H9 (cell line): ENCODE results near the gene NPHP1. TPM values are rescaled to one million over a fixed set of nuclear protein-coding genes. Genes with fewer than 3 reads are reported as not detected.
"Not testable (repeated sequence)": the region's sequence is repeated elsewhere in the genome, so short reads cannot be mapped to it uniquely, and the experiment has no call there.

Experiments
- DNase-seq: peaks from one replicate; pipeline ENCODE4 v3.0.0-alpha.2; 2017
- H2AFZ ChIP-seq: one replicate; pipeline ENCODE4 v1.6.1; 2013; ENCODE audit warnings: mild to moderate bottlenecking, low read length, control low read depth, moderate library complexity
- H2AK5ac ChIP-seq: 2 replicates; pipeline ENCODE4 v1.6.1; 2013; ENCODE audit warnings: low read length, control low read depth, mixed read lengths; ENCODE audit not compliant: insufficient read length
- H2BK120ac ChIP-seq: one replicate; pipeline ENCODE4 v1.6.1; 2013; ENCODE audit warnings: low read depth, mild to moderate bottlenecking, low read length, control low read depth, inconsistent platforms; ENCODE audit not compliant: poor library complexity, severe bottlenecking
- H2BK12ac ChIP-seq: 2 replicates; pipeline ENCODE4 v1.6.1; 2013; ENCODE audit warnings: low read length, control low read depth, mixed read lengths, low read depth; ENCODE audit not compliant: insufficient read length
- H2BK15ac ChIP-seq: 2 replicates; pipeline ENCODE4 v1.6.1; 2013; ENCODE audit warnings: low read depth, low read length, control low read depth
- H2BK20ac ChIP-seq: one replicate; pipeline ENCODE4 v1.6.1; 2013; ENCODE audit warnings: low read depth, mild to moderate bottlenecking, low read length, control low read depth, inconsistent platforms; ENCODE audit not compliant: poor library complexity, severe bottlenecking
- H2BK5ac ChIP-seq: 2 replicates; pipeline ENCODE4 v1.6.1; 2013; ENCODE audit warnings: low read length, control low read depth, mixed read lengths; ENCODE audit not compliant: insufficient read length
- H3K14ac ChIP-seq: 2 replicates; pipeline ENCODE4 v1.6.1; 2013; ENCODE audit warnings: low read length, control low read depth; ENCODE audit not compliant: insufficient read depth
- H3K18ac ChIP-seq: 2 replicates; pipeline ENCODE4 v1.6.1; 2013; ENCODE audit warnings: low read depth, mild to moderate bottlenecking, mixed read lengths, low read length, control low read depth; ENCODE audit not compliant: insufficient read length
- H3K23ac ChIP-seq: 2 replicates; pipeline ENCODE4 v1.6.1; 2013; ENCODE audit warnings: low read length, control low read depth, mixed read lengths, low read depth; ENCODE audit not compliant: insufficient read length
- H3K23me2 ChIP-seq: 2 replicates; pipeline ENCODE4 v1.6.1; 2013; ENCODE audit warnings: low read depth, mild to moderate bottlenecking, mixed read lengths, low read length, control low read depth; ENCODE audit not compliant: insufficient read length, poor library complexity, severe bottlenecking
- H3K27ac ChIP-seq: 2 replicates; pipeline ENCODE4 v1.5.1; 2013; ENCODE audit warnings: low read length, control low read depth, mixed read lengths, low read depth; ENCODE audit not compliant: insufficient read length
- H3K27me3 ChIP-seq: 2 replicates; pipeline ENCODE4 v1.6.1; 2013; ENCODE audit warnings: low read length, control low read depth, inconsistent platforms; ENCODE audit not compliant: insufficient read depth
- H3K4ac ChIP-seq: 2 replicates; pipeline ENCODE4 v1.6.1; 2013; ENCODE audit warnings: low read depth, mild to moderate bottlenecking, control low read depth, inconsistent platforms, low read length, moderate library complexity
- H3K4me1 ChIP-seq: 2 replicates; pipeline ENCODE4 v1.6.1; 2013; ENCODE audit warnings: low read length, control low read depth, inconsistent platforms; ENCODE audit not compliant: insufficient read depth
- H3K4me2 ChIP-seq: 2 replicates; pipeline ENCODE4 v1.6.1; 2013; ENCODE audit warnings: low read length, control low read depth, mixed read lengths; ENCODE audit not compliant: insufficient read length, insufficient read depth
- H3K56ac ChIP-seq: 2 replicates; pipeline ENCODE4 v1.6.1; 2013; ENCODE audit warnings: low read depth, mild to moderate bottlenecking, mixed read lengths, low read length, control low read depth; ENCODE audit not compliant: insufficient read length
- H3K79me1 ChIP-seq: 2 replicates; pipeline ENCODE4 v1.6.1; 2013; ENCODE audit warnings: low read depth, mild to moderate bottlenecking, moderate library complexity, low read length, control low read depth, inconsistent platforms; ENCODE audit not compliant: insufficient read depth, poor library complexity, severe bottlenecking
- H3K79me2 ChIP-seq: 2 replicates; pipeline ENCODE4 v1.6.1; 2013; ENCODE audit warnings: low read length, control low read depth, inconsistent platforms; ENCODE audit not compliant: insufficient read depth
- H3K9ac ChIP-seq: 2 replicates; pipeline ENCODE4 v1.6.1; 2013; ENCODE audit warnings: low read length, control low read depth, mixed read lengths; ENCODE audit not compliant: insufficient read length; ENCODE audit errors: extremely low read depth
- H3K9me3 ChIP-seq: one replicate; pipeline ENCODE4 v1.6.1; 2013; ENCODE audit warnings: low read depth, low read length, inconsistent platforms; ENCODE audit not compliant: control insufficient read depth
- H3T11ph ChIP-seq: one replicate; pipeline ENCODE4 v1.6.1; 2013; ENCODE audit warnings: mild to moderate bottlenecking, low read length, control low read depth, inconsistent platforms
- H4K20me1 ChIP-seq: one replicate; pipeline ENCODE4 v1.6.1; 2013; ENCODE audit not compliant: control insufficient read depth, insufficient read length, insufficient read depth
- H4K5ac ChIP-seq: 2 replicates; pipeline ENCODE4 v1.6.1; 2013; ENCODE audit warnings: low read depth, mild to moderate bottlenecking, mixed read lengths, low read length, control low read depth; ENCODE audit not compliant: insufficient read length
- H4K8ac ChIP-seq: replicated peaks from 2 replicates; pipeline ENCODE4 v1.6.1; 2013; ENCODE audit warnings: low read length, control low read depth, mixed read lengths, low read depth; ENCODE audit not compliant: insufficient read length
- H4K91ac ChIP-seq: 2 replicates; pipeline ENCODE4 v1.6.1; 2013; ENCODE audit warnings: low read depth, mild to moderate bottlenecking, moderate library complexity, mixed read lengths, low read length, control low read depth; ENCODE audit not compliant: insufficient read length
- H3K27ac Mint-ChIP-seq, 3 experiments: 2 replicates in 2 of 3; 3 replicates in 1 of 3; pipeline ENCODE4 v1.8.0; 2020 to 2021; ENCODE audit warnings: mixed read lengths in 3 of 3, mild to moderate bottlenecking in 1 of 3, moderate library complexity in 1 of 3
- H3K27me3 Mint-ChIP-seq: 2 replicates; pipeline ENCODE4 v1.8.0; 2021; ENCODE audit warnings: low read depth, mild to moderate bottlenecking, moderate library complexity, mixed read lengths
- H3K36me3 Mint-ChIP-seq, 3 experiments: 2 replicates in 2 of 3; 3 replicates in 1 of 3; pipeline ENCODE4 v1.8.0; 2020 to 2021; ENCODE audit warnings: low read depth in 3 of 3, mixed read lengths in 3 of 3; ENCODE audit not compliant: insufficient read depth in 1 of 3
- H3K4me1 Mint-ChIP-seq, 2 experiments: 2 replicates each; pipeline ENCODE4 v1.8.0; 2020; ENCODE audit warnings: mixed read lengths in 2 of 2
- H3K4me3 Mint-ChIP-seq, 2 experiments: 2 replicates in 1 of 2; 3 replicates in 1 of 2; pipeline ENCODE4 v1.8.0; 2020 to 2021; ENCODE audit warnings: mild to moderate bottlenecking in 2 of 2, mixed read lengths in 2 of 2, moderate library complexity in 1 of 2
- H3K9me3 Mint-ChIP-seq, 2 experiments: 2 replicates in 1 of 2; 3 replicates in 1 of 2; pipeline ENCODE4 v1.8.0; 2020; ENCODE audit warnings: mild to moderate bottlenecking in 2 of 2, mixed read lengths in 2 of 2, moderate library complexity in 1 of 2
- WGBS: extraction: QIAGEN DNeasy Blood & Tissue Kit; methylation state at CpG from one replicate; pipeline ENCODE4 v1.1.7; 2013; ENCODE audit warnings: missing lambda C conversion rate, low lambda C conversion rate, mixed read lengths; ENCODE audit not compliant: insufficient read length; ENCODE audit errors: extremely low coverage; 5-methylcytosine and 5-hydroxymethylcytosine counted together
- total RNA-seq: library from RNA; stranded (reverse); gene quantifications from 2 replicates; pipeline ENCODE4 v1.2.1, GENCODE V29; 2021
- TF ChIP-seq, protein P1 (sequence below): fragments of 200-600 bp; sonication (generic); conservative IDR thresholded peaks from 3 replicates; pipeline ENCODE4 v1.8.0; 2021; ENCODE audit warnings: antibody characterized with exemption, mild to moderate bottlenecking

NPHP1 gene
- total RNA-seq, 1 experiment from 2014 or later: 2.1 TPM

DNA sequence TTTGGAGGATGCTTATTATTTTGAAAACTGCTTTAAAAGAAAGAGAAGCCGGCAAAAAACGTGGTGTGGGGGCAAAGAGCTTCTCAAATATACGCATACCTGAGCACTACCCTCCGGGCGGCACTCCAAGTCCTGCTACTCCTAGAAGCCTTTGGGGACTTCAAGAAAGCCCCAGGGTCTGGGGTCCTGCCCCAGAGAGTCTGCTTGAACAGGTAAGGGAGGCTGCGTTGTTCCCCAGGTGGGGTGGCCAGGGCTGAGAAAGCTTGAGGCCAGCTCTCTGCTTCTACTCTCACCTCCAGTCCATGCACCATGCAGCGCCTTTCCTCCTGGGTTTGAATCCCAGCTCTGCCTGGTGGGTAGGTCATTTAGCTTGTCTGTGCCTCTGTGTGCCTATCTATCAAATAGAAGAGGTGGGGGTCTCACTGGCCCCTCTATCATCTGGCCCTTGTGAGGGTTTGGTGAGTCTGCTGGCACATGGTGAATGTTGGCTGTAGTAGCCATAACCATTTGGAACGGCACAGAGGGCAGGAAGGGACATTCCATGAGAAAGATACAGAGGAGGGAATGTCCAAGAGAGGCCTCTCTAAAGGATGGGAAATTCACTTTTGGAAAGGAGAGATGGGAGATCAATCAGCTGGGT is 108.7 kb downstream of the NPHP1 start:
- Mint-ChIP-seq H3K9me3 (peaks cover 0 to 2% of the 10 kb centered on the region in 2 experiments; a peak in 1 of 5 replicates), H3K27me3 (no peaks in the 10 kb centered on the region; the same call in 1 of the 2 replicates), H3K4me3 (no peak overlapping the region), H3K27ac (peak overlapping the region in 1 of 3 experiments; percentile 27; a peak in 1 of 7 replicates), H3K4me1 (peaks cover 5 to 6% of the 10 kb centered on the region in 2 experiments; a peak in 2 of 4 replicates), H3K36me3 (no peaks in the 10 kb centered on the region)
- H2BK120ac ChIP-seq: no peak overlapping the region
- no peaks in the 10 kb centered on the region for H3K27me3 ChIP-seq
- no peak overlapping the region for H3K4me2 ChIP-seq
- H2AFZ ChIP-seq: no peak overlapping the region
- H3K23ac ChIP-seq: no peak overlapping the region
- H3K56ac ChIP-seq: no peak overlapping the region
- H3K9me3 ChIP-seq: no peaks in the 10 kb centered on the region
- no CpG with 5 or more reads among the region's 8 CpGs for WGBS
- no peak overlapping the region for H3K4ac ChIP-seq
- H2BK12ac ChIP-seq: no peak overlapping the region
- no peak overlapping the region for H3K14ac ChIP-seq
- no peaks in the 10 kb centered on the region for H3K79me1 ChIP-seq
- no peak overlapping the region for H2BK15ac ChIP-seq
- no peak overlapping the region for H4K5ac ChIP-seq
- peak; percentile 8 for DNase-seq
- H4K20me1 ChIP-seq: no peaks in the 10 kb centered on the region
- H2BK5ac ChIP-seq: no peak overlapping the region
- no peak overlapping the region for H2AK5ac ChIP-seq
- no peak overlapping the region for H4K8ac ChIP-seq
- H3K18ac ChIP-seq: no peak overlapping the region
- no peak overlapping the region for H2BK20ac ChIP-seq
- H3T11ph ChIP-seq: no peak overlapping the region
- TF ChIP-seq, protein P1, sequence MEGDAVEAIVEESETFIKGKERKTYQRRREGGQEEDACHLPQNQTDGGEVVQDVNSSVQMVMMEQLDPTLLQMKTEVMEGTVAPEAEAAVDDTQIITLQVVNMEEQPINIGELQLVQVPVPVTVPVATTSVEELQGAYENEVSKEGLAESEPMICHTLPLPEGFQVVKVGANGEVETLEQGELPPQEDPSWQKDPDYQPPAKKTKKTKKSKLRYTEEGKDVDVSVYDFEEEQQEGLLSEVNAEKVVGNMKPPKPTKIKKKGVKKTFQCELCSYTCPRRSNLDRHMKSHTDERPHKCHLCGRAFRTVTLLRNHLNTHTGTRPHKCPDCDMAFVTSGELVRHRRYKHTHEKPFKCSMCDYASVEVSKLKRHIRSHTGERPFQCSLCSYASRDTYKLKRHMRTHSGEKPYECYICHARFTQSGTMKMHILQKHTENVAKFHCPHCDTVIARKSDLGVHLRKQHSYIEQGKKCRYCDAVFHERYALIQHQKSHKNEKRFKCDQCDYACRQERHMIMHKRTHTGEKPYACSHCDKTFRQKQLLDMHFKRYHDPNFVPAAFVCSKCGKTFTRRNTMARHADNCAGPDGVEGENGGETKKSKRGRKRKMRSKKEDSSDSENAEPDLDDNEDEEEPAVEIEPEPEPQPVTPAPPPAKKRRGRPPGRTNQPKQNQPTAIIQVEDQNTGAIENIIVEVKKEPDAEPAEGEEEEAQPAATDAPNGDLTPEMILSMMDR: no peak
- H3K9ac ChIP-seq: no peak overlapping the region
- H3K23me2 ChIP-seq: no peaks in the 10 kb centered on the region
- no peak overlapping the region for H3K27ac ChIP-seq
- no peaks in the 10 kb centered on the region for H3K4me1 ChIP-seq
- H4K91ac ChIP-seq: no peak overlapping the region
- H3K79me2 ChIP-seq: no peaks in the 10 kb centered on the region

DNA sequence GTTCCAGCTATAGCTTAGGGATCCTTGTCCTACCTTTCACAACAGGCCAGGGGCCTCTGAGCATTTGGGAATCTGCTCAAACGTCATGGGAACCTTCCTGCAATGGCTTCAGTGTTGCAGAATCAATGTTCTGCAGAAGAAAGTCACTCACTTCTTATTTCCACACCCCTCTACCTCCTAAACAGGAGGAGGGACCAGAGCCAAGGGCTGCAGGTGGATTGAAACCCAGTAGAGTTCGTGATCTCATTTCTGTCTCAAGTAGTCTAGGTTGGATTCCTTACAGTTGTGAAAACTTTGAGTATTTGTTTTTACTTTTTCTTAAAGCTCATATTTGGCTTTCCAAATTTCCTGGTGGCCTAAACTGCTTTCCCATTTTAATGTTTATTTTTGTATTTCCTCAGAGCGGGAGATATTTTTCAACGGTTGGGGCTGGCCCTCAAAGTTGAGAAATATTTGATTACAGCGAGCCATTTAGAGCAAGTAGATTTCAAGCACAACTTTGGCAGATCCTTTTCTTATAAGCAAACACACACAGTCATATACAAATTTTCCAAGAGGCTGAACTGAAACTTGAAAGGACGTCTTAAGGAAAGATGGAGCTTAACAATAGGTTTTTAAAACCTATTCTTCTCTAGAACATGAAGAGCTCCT is 109.8 kb downstream of the NPHP1 start:
- not testable (repeated sequence) for H3K9ac ChIP-seq, H2BK12ac ChIP-seq, H3K27ac ChIP-seq, H2BK20ac ChIP-seq, DNase-seq, H2BK120ac ChIP-seq, H3K27me3 ChIP-seq, H3K27ac Mint-ChIP-seq, H3K4me2 ChIP-seq, H3T11ph ChIP-seq, H3K56ac ChIP-seq, H2AFZ ChIP-seq, H3K18ac ChIP-seq, H3K27me3 Mint-ChIP-seq, H4K91ac ChIP-seq, H4K20me1 ChIP-seq, H2BK15ac ChIP-seq, H3K36me3 Mint-ChIP-seq, H2BK5ac ChIP-seq, H3K4me1 Mint-ChIP-seq, H3K4me3 Mint-ChIP-seq, H3K9me3 ChIP-seq, H4K8ac ChIP-seq, H3K14ac ChIP-seq, H2AK5ac ChIP-seq, H3K23ac ChIP-seq, H3K79me2 ChIP-seq, H3K23me2 ChIP-seq, H3K79me1 ChIP-seq, H3K9me3 Mint-ChIP-seq, H3K4ac ChIP-seq, H3K4me1 ChIP-seq, H4K5ac ChIP-seq
- WGBS: no CpG with 5 or more reads among the region's 6 CpGs
